ENCODE measurements around the gene KIAA1958. TPM values are rescaled to one million over a fixed set of nuclear protein-coding genes. Genes with fewer than 3 reads are reported as not detected.

KIAA1958 gene
- total and polyA plus RNA-seq, 10 of the 15 experiments (the other 5 are each of a cell fraction or from before 2014, with no cell fraction given), result 0.53 to 8.7 (median 4.0) TPM

DNA sequence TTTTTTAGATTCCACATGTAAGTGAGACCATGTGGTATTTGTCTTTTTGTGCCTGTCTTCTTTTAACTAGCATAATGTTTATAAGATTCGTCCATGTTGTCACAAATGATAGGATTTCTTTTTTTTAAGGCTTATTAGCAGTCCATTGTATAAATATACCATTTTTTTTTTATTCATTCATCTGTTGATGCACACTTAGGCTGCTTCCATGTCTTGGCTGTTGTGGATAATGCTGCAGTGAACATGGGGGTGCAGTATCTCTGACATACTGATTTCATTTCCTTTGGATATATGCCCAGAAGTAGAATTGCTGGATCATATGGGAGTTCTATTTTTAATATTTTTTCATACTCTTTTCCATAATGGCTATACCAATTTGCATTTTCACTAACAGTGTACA lies 48.7 kb downstream of the KIAA1958 start (continued):
- TF ChIP-seq, protein P1, sequence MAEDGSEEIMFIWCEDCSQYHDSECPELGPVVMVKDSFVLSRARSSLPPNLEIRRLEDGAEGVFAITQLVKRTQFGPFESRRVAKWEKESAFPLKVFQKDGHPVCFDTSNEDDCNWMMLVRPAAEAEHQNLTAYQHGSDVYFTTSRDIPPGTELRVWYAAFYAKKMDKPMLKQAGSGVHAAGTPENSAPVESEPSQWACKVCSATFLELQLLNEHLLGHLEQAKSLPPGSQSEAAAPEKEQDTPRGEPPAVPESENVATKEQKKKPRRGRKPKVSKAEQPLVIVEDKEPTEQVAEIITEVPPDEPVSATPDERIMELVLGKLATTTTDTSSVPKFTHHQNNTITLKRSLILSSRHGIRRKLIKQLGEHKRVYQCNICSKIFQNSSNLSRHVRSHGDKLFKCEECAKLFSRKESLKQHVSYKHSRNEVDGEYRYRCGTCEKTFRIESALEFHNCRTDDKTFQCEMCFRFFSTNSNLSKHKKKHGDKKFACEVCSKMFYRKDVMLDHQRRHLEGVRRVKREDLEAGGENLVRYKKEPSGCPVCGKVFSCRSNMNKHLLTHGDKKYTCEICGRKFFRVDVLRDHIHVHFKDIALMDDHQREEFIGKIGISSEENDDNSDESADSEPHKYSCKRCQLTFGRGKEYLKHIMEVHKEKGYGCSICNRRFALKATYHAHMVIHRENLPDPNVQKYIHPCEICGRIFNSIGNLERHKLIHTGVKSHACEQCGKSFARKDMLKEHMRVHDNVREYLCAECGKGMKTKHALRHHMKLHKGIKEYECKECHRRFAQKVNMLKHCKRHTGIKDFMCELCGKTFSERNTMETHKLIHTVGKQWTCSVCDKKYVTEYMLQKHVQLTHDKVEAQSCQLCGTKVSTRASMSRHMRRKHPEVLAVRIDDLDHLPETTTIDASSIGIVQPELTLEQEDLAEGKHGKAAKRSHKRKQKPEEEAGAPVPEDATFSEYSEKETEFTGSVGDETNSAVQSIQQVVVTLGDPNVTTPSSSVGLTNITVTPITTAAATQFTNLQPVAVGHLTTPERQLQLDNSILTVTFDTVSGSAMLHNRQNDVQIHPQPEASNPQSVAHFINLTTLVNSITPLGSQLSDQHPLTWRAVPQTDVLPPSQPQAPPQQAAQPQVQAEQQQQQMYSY (CRISPR knock-in tag; IDR thresholded peaks at IDR 0.05), result no peak
- TF ChIP-seq RBBP5 (conservative IDR thresholded peaks at IDR 0.05) (no peak), SPI1 (IDR thresholded peaks at IDR 0.05; ENCODE audit: borderline replicate concordance, insufficient read depth, low read depth, low read length) (no peak), MEF2A (IDR thresholded peaks at IDR 0.05; ENCODE audit: insufficient read depth, low read depth, low read length) (no peak)
- TF ChIP-seq, protein P2, sequence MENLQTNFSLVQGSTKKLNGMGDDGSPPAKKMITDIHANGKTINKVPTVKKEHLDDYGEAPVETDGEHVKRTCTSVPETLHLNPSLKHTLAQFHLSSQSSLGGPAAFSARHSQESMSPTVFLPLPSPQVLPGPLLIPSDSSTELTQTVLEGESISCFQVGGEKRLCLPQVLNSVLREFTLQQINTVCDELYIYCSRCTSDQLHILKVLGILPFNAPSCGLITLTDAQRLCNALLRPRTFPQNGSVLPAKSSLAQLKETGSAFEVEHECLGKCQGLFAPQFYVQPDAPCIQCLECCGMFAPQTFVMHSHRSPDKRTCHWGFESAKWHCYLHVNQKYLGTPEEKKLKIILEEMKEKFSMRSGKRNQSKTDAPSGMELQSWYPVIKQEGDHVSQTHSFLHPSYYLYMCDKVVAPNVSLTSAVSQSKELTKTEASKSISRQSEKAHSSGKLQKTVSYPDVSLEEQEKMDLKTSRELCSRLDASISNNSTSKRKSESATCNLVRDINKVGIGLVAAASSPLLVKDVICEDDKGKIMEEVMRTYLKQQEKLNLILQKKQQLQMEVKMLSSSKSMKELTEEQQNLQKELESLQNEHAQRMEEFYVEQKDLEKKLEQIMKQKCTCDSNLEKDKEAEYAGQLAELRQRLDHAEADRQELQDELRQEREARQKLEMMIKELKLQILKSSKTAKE (IDR thresholded peaks at IDR 0.05; ENCODE audit: low read depth, poor library complexity, severe bottlenecking), result no peak

DNA sequence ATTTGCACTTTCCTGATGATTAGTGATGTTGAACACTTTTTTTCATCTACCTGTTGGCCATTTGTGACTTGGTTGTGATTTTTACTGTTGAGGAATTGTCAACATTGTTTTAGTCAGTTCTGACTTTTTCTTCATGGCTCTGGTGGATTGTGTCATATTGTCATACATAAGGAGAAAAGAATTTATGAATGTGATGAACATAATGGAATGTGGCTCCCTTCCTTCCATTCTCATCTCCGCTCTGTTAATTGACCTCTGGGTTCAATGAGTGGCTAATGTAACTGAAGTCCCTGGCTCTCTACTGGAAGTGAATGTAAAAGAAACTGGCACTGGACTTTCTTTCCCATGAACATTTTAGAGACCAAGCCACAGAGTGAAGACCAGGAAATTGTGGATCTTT lies 49.2 kb downstream of the KIAA1958 start:
- CTCF ChIA-PET, result no interaction called here
- Histone ChIP-seq H3K4me2 (ENCODE audit: control insufficient read depth, insufficient read depth) (no peak overlapping the region), H3K79me2 (ENCODE audit: control insufficient read depth, insufficient read depth, low read length) (no peaks in the 10 kb centered on the region), H2AFZ (ENCODE audit: control insufficient read depth, low read depth, low read length) (no peak overlapping the region), H3K27ac (ENCODE audit: control insufficient read depth, insufficient read depth) (no peak overlapping the region), H3K27me3 (replicated peaks in 1 of 2; ENCODE audit: control insufficient read depth in 2 of 2, insufficient read depth in 2 of 2, low read length in 1 of 2) (no peaks in the 10 kb centered on the region), H3K36me3 (ENCODE audit: control insufficient read depth in 2 of 2, insufficient read depth in 2 of 2, low read length in 1 of 2) (no peaks in the 10 kb centered on the region), H3K4me3 (no peak overlapping the region), H3K9me3 (replicated peaks; ENCODE audit: control insufficient read depth, insufficient read depth, low read length) (no peaks in the 10 kb centered on the region; the same call in 2 of the 3 replicates), H3K4me1 (ENCODE audit: control insufficient read depth, insufficient read depth, low read length) (no peaks in the 10 kb centered on the region), H4K20me1 (ENCODE audit: control insufficient read depth, insufficient read depth) (no peaks in the 10 kb centered on the region), H3K9ac (ENCODE audit: control insufficient read depth, insufficient read depth, low read length) (no peak overlapping the region)
- FAIRE-seq, result no peak
- in situ Hi-C loops (cut with MboI), result no loop called here
- TF ChIP-seq ASH2L (IDR thresholded peaks at IDR 0.05; ENCODE audit: borderline replicate concordance, low read depth) (no peak), RFX5 (IDR thresholded peaks at IDR 0.05; ENCODE audit: low read depth, low read length) (no peak)
- TF ChIP-seq, protein P3, sequence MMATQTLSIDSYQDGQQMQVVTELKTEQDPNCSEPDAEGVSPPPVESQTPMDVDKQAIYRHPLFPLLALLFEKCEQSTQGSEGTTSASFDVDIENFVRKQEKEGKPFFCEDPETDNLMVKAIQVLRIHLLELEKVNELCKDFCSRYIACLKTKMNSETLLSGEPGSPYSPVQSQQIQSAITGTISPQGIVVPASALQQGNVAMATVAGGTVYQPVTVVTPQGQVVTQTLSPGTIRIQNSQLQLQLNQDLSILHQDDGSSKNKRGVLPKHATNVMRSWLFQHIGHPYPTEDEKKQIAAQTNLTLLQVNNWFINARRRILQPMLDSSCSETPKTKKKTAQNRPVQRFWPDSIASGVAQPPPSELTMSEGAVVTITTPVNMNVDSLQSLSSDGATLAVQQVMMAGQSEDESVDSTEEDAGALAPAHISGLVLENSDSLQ (IDR thresholded peaks at IDR 0.05), result no peak
- POLR2A ChIA-PET, result no interaction called here
- SMC1A ChIA-PET (ENCODE audit: uncharacterized antibody, unreplicated experiment), result no interaction called here
- ATAC-seq, result no peak
- no TSS peak for BruUV-seq (replicated peaks)
- WGBS (ENCODE audit: insufficient coverage, insufficient replicate concordance, low lambda C conversion rate, missing lambda C conversion rate), result 100% methylated on average over 1 of the region's 1 CpG
- intact Hi-C loops (cut with micrococcal nuclease; ENCODE audit: unreplicated experiment), result no loop called here
- DNase-seq (ENCODE audit: low read depth, low spot score), result no peak
- RAD21 ChIA-PET (ENCODE audit: unreplicated experiment), result no interaction called here

All from GM12878 (cell line).